ENCODE data around the gene PEAK1.

- TF ChIP-seq, protein P1, sequence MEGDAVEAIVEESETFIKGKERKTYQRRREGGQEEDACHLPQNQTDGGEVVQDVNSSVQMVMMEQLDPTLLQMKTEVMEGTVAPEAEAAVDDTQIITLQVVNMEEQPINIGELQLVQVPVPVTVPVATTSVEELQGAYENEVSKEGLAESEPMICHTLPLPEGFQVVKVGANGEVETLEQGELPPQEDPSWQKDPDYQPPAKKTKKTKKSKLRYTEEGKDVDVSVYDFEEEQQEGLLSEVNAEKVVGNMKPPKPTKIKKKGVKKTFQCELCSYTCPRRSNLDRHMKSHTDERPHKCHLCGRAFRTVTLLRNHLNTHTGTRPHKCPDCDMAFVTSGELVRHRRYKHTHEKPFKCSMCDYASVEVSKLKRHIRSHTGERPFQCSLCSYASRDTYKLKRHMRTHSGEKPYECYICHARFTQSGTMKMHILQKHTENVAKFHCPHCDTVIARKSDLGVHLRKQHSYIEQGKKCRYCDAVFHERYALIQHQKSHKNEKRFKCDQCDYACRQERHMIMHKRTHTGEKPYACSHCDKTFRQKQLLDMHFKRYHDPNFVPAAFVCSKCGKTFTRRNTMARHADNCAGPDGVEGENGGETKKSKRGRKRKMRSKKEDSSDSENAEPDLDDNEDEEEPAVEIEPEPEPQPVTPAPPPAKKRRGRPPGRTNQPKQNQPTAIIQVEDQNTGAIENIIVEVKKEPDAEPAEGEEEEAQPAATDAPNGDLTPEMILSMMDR (IDR thresholded peaks at IDR 0.05) = no peak
- no peak for TF ChIP-seq POLR2AphosphoS5 (IDR thresholded peaks at IDR 0.05)
Measured at GRCh38 chr15:77181305-77182074, 238.4 kb downstream of the PEAK1 start.
